HG03439 (cell line): Measurements from ENCODE around the gene ZNRF3.
"Not testable (repeated sequence)": the region's sequence is repeated elsewhere in the genome, so short reads cannot be mapped to it uniquely, and the experiment has no call there.

Source experiments
- ATAC-seq: cut with Tn5 transposase; IDR thresholded peaks from one replicate; pipeline ENCODE4 v1.9.1; 2021; ENCODE audit warnings: mild to moderate bottlenecking, moderate library complexity; ENCODE audit not compliant: unreplicated experiment

Gene ZNRF3

DNA sequence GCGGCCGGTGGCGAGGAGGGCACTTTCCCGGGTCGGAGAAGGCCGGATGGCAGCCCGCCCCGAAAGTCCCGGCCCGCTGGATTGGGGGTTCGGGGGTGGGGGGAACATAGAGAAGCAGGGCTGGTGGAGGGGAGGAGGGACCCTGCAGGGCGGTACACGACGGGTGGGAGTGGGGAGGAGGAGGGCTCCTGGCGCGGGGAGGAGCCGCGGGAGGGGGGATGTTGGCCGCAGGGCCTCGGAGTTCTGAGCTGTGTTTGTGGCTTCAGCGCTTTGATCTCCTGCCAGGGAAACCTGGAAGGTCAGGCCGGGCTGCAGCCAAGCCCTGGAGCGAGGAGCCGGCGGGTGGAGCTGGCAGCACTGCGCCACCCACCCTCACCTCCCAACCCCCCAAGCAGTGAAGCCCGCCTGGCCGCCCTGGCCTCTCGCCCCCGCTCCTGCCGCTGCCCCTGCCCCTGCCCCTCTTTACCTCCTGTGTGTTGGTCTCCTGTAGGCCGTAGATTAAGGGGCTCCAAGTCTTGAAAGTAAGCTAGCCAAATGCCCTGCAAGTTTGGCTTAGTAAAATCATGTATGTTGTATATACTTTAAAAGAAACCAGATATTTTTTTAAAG is 147.3 kb downstream of the ZNRF3 start:
- ATAC-seq: no peak

DNA sequence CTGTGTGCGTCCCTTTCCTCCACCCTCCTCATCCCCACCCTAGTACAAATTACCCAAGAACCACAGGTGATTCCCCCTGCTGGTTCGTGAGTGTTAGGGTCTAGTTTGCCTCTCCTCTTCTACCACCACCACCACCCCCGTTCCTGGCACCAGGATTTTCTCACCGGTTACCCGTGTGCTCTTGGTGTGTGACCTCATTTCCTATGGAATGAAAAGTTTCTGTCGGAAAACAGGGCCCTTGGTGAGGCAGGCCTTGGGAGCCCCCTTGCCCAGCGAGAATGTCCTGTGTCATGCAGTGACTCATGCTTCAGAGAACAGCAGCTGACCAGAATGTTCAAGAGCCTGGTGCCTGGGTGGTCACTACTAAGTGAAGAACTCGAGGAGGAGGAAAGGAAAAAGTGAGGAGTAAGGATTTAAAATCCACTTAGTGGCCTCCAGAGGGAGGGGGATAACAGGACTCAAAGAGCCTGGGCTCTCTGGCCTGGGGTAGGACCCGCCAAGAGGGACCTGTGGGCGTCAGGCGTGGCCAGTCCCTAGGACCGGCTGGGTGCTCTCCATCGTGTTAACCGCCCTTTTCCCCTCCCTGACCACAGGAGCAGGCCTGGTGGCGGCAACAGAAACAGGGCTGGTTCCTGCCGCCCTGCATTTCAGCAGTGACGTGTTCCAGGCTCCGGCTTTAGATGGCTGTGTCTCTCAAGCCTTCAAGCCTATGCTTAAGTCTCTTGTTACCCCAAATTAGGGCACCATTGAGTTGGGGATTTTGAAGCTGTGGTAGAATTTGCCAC is 148.0 kb downstream of the ZNRF3 start:
- ATAC-seq: no peak

DNA sequence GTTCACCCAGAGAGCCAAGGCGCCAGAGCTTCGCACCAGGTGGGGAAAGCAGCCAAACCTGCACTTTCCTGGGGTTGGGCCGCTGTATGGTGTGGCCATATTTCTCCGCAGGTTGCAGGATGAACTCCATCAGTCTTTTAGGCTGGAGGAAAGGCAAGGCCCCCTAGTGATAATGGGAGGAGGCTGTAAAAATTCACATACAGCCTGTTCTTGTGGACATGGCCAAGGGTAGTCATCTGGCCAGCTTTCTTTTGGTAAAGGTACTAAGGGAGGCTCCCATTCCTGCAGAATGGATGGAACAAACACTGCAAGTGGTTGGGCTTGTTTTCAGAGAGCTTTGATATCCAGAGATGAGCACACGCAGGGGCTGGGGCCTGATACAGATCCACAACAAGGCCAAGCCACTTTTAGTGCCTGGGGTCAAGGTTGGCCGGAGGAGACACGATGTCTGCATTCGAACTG is 148.7 kb downstream of the ZNRF3 start:
- no peak for ATAC-seq

DNA sequence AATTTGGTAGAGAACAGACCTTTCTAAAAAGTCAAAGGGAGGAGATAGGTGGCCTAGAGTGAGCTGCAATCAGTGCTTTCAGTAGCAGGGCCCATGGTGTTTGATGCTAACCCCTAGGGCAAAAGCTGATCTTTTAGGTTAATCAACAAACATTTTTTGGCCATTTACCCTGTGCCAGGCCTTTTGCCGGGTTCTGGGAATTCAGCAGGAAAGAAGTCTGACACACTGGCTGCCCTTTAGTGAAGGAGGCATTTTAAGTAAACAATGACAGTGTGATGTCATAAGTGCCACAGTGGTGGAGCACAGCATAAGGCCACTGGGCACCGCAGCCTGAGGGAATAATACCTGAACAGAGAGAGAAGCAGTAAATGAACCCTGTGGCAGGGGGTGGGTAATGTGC is 149.2 kb downstream of the ZNRF3 start:
- ATAC-seq: no peak

DNA sequence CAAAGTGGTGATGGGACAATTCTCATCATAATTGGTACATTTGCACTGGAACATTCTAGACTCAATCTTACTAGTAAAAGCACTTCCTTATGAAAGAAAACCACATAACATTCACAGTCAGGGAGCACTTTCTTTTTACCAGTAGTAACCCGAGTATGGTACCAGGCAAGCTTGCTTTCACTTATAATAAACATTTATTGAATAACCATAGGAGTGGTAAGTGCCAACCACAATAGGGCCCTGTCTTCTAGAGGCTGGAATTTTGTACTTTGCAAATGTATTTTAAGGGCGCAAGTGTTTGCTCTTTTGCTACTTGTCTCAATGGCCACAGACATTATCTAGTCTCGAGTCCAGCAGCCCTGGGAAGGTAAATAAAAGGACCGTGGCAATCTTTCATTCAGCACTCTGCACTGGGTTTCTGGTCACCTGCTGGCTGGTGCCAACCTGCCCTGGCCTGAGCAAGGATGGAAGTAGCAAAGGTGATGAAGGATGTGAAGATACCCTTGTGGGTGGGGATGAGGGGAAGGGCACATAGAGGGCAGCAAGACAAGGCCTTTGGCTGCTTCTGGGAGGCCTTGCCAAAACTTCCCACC is 154.1 kb downstream of the ZNRF3 start:
- no peak for ATAC-seq

DNA sequence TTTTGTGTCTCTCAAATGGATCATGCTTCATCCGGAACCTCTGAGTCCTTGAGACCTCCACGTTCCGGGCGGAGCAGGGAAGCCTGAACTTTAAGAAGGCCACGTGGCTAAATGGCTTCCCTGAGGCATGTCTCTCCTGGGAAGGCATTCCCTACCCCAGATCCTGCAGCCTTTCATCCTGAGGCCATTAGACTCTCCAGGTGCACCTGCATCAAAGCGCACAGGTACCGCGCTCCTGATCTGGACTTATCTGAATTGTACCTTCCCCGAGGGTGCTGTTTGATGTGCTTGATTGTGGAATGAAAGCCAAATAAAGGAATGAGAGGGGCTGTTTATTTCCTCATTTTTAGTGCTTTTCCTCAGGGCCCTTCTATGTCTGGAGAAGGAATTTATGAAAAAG is 155.8 kb downstream of the ZNRF3 start:
- no peak for ATAC-seq

DNA sequence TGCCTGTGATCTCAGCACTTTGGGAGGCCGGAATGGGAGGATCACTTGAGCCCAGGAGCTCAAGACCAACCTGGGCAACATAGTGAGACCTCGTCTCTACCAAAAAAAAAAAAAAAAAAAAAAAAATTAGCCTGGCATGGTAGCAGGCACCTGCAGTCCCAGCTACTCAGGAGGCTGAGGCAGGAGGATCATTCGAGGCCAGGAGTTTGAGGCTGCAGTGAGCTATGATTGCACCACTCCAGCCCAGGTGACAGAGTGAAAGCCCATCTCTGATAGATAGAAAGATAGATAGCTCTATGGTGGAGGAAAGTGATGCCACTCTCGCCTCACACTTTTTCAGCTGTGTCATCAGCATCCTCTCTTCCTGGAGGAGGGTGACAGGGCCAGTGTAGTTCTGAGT is 156.3 kb downstream of the ZNRF3 start:
- not testable (repeated sequence) for ATAC-seq

DNA sequence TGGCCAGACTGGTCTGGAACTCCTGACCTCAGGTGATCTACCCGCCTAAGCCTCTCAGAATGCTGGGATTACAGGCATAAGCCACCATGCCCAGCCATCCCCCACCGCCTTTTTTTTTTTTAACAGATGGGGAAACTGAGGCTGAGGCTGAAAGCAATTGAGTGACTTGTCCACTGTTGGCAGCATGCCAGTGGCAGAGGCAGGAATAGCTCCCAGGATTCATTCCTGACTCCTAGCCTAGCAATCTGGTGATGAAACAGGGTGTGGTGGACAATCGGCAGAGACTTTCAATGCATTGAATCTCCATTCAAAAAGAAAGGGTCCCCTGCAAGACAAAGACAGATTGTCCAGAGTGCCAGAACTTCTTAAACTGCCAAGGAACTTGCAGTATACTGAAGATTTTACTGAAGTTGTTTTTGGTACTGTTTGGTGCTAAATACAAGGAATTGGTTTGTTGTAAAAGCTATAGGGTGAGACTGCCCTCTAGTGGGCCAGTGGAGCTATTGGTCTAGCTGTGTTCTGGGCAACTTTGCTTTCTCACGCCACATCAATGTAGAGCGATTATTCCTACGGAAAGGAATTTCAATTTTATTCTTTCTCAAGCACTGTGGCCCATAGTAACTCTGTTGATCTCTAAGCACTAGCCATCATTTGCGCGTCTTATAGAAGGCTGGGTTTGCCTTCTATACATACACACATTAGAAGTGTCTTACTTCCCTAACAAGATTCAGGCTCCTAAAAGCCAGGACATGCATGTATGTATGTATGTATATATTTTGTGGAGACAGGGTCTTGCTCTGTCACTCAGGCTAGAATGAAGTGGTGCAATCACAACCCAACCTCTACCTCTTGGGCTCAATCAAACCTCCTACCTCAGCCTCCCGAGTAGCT is 157.3 kb downstream of the ZNRF3 start:
- ATAC-seq: no peak

DNA sequence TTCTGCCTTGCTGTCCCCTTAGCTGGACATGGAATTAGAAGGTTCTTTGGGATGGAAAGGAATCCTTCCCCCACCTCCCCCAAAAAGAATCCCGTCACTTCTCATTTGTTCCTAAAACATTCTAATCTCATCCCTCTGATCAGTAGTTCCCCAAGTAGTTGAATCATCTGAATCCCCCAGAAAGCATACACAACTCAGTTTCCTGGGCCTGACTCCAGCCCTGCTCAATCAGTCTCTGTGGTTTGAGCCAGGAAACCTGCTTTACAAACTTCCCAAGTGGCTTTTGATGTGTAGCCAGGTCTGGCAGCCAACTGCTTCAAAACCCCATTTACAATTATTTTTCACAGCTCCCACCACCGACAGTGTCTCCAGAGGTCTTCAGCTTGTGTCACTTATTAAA is 158.0 kb downstream of the ZNRF3 start:
- ATAC-seq: no peak

DNA sequence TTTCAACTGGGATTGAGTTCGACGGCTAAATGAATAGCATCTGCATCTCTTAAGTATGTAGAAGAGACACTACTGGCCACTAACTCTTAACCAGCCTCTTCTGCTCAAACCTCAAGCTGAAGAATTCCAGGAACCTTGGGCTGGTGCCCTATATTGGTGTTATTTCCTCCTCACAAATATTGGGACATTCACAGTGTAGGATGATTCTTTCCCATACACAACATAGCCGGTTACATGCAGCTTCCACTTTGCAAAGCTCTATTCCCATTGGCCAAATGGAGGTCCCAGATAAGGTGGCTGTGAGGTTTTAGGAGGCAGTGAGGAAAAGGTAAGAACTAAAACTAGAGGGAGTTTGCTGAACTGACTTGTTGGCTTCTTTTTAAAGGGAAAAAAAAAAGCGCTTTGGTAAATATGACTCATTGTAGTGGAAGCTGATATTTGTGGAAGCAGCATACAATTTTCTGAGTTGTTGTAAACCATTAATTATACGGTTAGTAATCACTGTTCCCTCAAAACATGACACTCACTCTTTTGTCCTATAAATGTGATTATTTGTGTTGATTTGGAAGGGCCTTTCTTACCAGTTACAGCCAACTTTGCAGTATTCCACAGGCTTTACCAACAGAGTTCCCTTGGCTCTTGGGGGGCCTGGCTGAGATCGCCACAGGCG is 160.7 kb downstream of the ZNRF3 start:
- no peak for ATAC-seq

DNA sequence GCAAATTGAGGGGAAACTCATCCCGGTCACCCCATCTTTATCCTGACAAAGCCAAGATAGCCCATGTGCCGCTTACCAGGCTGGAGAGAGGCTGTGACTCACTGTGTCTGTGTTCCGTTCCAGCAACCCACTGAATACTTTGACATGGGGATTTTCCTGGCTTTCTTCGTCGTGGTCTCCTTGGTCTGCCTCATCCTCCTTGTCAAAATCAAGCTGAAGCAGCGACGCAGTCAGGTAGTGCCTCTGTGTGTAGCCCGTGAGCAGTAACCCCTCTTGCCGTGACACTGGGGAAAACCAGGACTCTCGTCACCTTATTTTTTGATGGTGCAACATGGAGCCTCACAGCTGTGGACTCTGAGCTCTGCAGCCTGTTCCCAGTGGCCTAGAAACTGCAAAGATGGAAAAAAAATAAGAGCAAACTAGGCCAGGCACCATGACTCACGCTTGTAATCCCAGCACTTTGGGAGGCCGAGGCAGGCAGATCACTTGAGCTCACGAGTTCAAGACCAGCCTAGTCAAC is 161.3 kb downstream of the ZNRF3 start:
- ATAC-seq: no peak

DNA sequence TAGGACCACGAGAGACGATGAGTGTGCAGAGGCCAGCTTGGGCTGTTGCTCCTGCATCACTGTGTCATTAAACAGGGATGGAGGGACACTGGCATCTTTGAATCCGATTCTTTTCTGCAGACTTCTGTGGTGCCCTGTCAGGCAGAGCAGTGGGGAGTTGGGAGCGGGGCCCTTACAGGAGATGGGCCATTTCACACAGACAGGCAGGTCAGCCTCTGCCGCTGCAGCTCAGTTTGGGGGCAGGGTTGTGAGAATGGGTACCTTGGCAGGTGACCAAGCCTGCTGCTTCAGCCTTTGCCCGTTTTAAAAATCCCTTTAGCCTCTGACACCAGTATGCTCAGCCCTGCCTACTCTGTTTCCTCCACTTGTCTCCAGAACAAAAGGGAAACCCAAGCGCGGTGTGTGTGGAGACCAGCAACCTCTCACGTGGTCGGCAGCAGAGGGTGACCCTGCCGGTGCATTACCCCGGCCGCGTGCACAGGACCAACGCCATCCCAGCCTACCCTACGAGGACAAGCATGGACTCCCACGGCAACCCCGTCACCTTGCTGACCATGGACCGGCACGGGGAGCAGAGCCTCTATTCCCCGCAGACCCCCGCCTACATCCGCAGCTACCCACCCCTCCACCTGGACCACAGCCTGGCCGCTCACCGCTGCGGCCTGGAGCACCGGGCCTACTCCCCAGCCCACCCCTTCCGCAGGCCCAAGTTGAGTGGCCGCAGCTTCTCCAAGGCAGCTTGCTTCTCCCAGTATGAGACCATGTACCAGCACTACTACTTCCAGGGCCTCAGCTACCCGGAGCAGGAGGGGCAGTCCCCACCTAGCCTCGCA is 165.7 kb downstream of the ZNRF3 start:
- ATAC-seq: no peak

DNA sequence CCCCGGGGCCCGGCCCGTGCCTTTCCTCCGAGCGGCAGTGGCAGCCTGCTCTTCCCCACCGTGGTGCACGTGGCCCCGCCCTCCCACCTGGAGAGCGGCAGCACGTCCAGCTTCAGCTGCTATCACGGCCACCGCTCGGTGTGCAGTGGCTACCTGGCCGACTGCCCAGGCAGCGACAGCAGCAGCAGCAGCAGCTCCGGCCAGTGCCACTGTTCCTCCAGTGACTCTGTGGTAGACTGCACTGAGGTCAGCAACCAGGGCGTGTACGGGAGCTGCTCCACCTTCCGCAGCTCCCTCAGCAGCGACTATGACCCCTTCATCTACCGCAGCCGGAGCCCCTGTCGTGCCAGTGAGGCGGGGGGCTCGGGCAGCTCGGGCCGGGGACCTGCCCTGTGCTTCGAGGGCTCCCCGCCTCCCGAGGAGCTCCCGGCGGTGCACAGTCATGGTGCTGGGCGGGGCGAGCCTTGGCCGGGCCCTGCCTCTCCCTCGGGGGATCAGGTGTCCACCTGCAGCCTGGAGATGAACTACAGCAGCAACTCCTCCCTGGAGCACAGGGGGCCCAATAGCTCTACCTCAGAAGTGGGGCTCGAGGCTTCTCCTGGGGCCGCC is 166.4 kb downstream of the ZNRF3 start:
- no peak for ATAC-seq

DNA sequence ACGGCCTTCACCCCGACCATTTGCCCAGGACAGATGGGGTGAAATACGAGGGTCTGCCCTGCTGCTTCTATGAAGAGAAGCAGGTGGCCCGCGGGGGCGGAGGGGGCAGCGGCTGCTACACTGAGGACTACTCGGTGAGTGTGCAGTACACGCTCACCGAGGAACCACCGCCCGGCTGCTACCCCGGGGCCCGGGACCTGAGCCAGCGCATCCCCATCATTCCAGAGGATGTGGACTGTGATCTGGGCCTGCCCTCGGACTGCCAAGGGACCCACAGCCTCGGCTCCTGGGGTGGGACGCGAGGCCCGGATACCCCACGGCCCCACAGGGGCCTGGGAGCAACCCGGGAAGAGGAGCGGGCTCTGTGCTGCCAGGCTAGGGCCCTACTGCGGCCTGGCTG is 167.1 kb downstream of the ZNRF3 start:
- no peak for ATAC-seq

DNA sequence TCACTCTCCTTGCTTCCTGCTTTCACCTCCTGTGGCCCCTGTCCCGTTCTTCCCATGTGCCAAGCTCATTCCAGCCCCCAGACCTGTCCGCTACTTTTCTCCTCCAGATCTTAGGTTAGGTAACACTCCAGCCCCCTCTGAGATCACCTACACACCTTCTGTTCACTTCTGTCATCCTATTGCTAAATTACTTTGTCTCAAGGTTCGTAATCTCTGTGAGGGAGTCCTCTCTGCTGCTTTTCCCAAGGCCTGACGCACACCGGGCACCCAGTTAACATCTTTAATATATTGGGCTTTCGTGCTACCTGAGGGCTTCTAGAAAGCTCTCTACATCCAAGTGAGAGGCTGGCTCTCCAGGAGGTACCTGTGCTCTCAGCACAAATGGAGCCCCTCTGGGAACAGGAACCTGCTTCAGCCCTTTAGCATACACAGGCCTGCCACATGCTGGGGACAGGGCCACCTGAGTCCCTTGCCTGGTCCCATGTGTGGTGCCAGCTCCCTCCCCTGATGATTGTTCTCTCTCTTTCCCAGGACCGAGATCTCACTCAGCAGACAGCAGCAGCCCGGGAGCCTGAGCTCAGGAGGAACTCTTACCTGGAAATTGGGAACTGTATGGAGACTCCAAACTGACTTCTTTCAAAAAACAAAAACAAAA is 169.8 kb downstream of the ZNRF3 start:
- no peak for ATAC-seq

DNA sequence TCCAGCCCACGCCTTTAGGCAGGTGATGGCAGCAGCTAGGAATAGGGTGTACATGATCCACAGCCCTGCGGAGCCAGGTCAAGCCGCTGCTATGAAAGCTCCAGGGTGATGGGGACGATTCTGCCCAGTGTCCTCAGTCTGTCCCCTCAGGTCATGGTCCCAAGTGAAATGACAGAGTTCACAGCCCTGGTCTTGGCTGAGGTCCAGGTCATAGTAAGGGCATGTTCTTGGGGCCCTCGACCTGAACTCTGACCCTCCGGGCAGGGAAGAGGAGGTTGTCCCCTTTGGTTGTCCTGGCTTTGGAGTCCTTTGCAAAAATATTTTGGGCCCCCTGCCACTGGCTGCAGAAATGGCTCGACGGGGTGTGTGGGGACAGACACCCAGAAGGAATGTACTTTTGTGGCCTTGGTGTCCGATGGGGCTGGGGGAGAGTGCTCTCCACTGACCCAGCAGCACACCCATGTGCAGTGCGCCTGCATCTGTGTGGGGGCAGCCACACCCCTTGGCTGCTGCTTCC is 170.9 kb downstream of the ZNRF3 start:
- ATAC-seq: no peak

DNA sequence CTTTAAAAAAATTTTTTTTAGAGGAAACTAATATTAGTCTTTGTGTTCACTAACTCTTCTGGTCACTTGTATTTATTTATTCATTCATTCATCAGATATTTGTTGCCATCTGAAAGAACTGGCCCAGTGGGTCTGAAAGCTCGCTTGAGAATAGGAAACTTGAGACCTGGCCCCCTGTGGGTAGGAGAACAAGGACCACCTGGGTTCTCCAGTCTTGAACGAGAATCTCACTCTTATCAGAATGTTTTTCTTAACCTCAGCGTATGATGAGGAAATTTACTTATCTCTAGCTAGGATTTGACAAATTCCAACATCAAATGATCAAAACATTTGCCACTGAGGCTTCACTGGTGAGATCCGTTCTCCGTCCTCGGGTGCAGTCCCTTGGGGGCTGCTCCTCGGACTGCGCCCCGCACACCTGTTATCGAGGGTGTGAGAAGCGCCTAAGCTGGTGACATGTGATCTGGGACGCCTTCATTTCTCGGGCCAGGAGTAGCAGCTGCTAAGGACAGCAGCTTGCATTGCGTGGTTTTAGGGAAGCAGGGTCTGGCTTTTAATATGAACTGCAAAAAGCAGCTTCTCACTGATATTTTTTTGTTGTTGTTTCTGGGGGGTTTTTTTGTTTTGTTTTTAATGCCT is 171.9 kb downstream of the ZNRF3 start:
- no peak for ATAC-seq

DNA sequence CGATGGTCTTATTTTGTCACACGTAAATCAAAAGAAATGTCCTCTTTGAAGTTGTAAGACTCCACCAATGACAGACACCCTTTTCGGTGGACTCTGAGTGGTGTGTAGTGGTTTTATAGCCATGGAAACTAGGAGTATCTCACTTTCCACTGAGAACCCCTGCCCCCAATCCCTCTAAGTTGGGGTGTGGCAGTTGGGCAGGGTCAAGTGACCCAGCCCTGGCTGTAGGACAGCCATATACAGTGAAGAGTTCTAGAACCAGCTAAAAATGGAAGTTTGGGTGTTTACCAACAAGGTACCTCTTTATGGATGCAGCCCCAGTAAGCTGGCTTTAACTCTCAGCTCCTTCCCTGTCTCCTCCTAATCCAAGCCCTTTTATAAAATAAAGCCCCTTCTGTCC is 173.1 kb downstream of the ZNRF3 start:
- no peak for ATAC-seq
